Transverse colon (tissue), 4 donors: Measurements from ENCODE around the gene CTSF. TPM values are rescaled to one million over a fixed set of nuclear protein-coding genes. Genes with fewer than 3 reads are reported as not detected.

Source experiments
- DNase-seq: peaks from one replicate; pipeline ENCODE4 v3.0.0-alpha.2; 2019
- H3K27ac ChIP-seq, 4 donors: fragments of 200-600 bp; sonication (generic); 2 replicates each; pipeline ENCODE4 v1.5.1; 2016 to 2018; ENCODE audit warnings: inconsistent platforms in 4 of 4
- H3K27me3 ChIP-seq: fragments of 200-600 bp; sonication (generic); 2 replicates; pipeline ENCODE4 v1.5.1; 2017; ENCODE audit warnings: inconsistent platforms
- H3K36me3 ChIP-seq, 4 donors: fragments of 200-600 bp; sonication (generic); 2 replicates each; pipeline ENCODE4 v1.5.1; 2017 to 2019; ENCODE audit warnings: inconsistent platforms in 4 of 4
- H3K4me1 ChIP-seq, 4 donors: fragments of 200-600 bp; sonication (generic); 2 replicates each; pipeline ENCODE4 v1.5.1; 2017 to 2020; ENCODE audit warnings: inconsistent platforms in 4 of 4
- H3K4me3 ChIP-seq, 4 donors: fragments of 200-600 bp; sonication (generic); 1 replicate in 1 of 4; 2 replicates in 3 of 4; pipeline versions ENCODE4 v1.5.1 to v1.6.1; 2017 to 2019; ENCODE audit warnings: inconsistent platforms in 4 of 4
- H3K9me3 ChIP-seq, 2 donors: fragments of 200-600 bp; sonication (generic); 2 replicates each; pipeline ENCODE4 v1.5.1; 2017 to 2019; ENCODE audit warnings: inconsistent platforms in 2 of 2
- CTCF ChIP-seq, 5 experiments: fragments of 200-600 bp in 3 of 5; fragments of 450-650 bp in 2 of 5; sonication (generic) in 3 of 5; IDR thresholded peaks; 1 replicate in 2 of 5; 2 replicates in 3 of 5; pipeline ENCODE4 v1.5.1; 2016 to 2017; ENCODE audit warnings: antibody characterized with exemption in 5 of 5, inconsistent platforms in 3 of 5, mild to moderate bottlenecking in 2 of 5, moderate library complexity in 1 of 5
- EP300 ChIP-seq: sonication (generic); formaldehyde crosslinking; IDR thresholded peaks from one replicate; pipeline ENCODE4 v1.6.1; 2017; ENCODE audit warnings: antibody characterized with exemption, low read depth
- POLR2A ChIP-seq: fragments of 450-650 bp; IDR thresholded peaks from one replicate; pipeline ENCODE4 v1.6.1; 2016; ENCODE audit warnings: antibody characterized with exemption, mild to moderate bottlenecking, moderate library complexity
- POLR2AphosphoS5 ChIP-seq, 3 donors: sonication (generic); formaldehyde crosslinking; IDR thresholded peaks; one replicate each; pipeline ENCODE4 v1.6.1; 2016; ENCODE audit warnings: antibody characterized with exemption in 3 of 3
- WGBS, 2 donors: methylation state at CpG; one replicate each; pipeline ENCODE4 v1.1.5; 2018; ENCODE audit warnings: low coverage in 1 of 2; 5-methylcytosine and 5-hydroxymethylcytosine counted together
- in situ Hi-C, 4 donors: fragments of 200-750 bp; cut with MboI; loops; one replicate each; pipeline versions ENCODE4 v1.15.0 to v1.15.1; 2017; ENCODE audit warnings: low sequenced_read_pairs in 3 of 4, low pct_ligation_motif_present in 1 of 4, low pct_unique_long_range_greater_than_20kb in 1 of 4
- intact Hi-C: fragments of 100-400 bp; cut with DNase I; formaldehyde crosslinking; loops from one replicate; pipeline ENCODE4 v1.15.1; 2023; ENCODE audit warnings: low total_unique reads
- total RNA-seq, 4 donors: library from RNA; depleted of rRNA; stranded (reverse); fragments of >200 nt; gene quantifications; one replicate each; pipeline ENCODE4 v1.1.0, GENCODE V29; 2016

Gene CTSF
- 10 to 100 TPM; 23.5 to 80.6 (median 39.0) TPM for total RNA-seq

GRCh38 chr11:66568124-66568916 is at the start of gene CTSF:
Gene CTSF (minus strand): TSS chr11:66568606. CDS start chr11:66568486, 120 bp downstream.
- WGBS, 2 donors, result 20% methylated on average over 38 of the region's 77 CpGs; no CpG with 5 or more reads in 1 of the 2 donors
- Histone ChIP-seq H3K9me3 (no peaks in the 10 kb centered on the region), H3K36me3 (no peaks in the 10 kb centered on the region), H3K4me3 (peak within 1 kb of the TSS; percentile 55 to 72 (median 59)), H3K27ac (peak within 1 kb of the TSS in 3 of 4 donors; percentile 28 to 72 (median 53)), H3K27me3 (peaks cover 17% of the 10 kb centered on the region), H3K4me1 (peaks cover 5 to 18% (median 13%) of the 10 kb centered on the region in 4 donors)
- intact Hi-C loops, result no loop called here
- peak; percentile 85 for DNase-seq
- in situ Hi-C loops, result loop anchor here in 2 of 4 donors (10.0 to 25.0 kb wide), 2 partner anchors 164 to 269 kb away; partner anchors contain the start of gene RCE1 (in 1 of the 2)
- TF ChIP-seq CTCF (IDR thresholded peaks at IDR 0.05) (no peak), POLR2AphosphoS5 (IDR thresholded peaks at IDR 0.05) (peak in 1 of 3 donors; percentile 29)

GRCh38 chr11:66617155-66617834 is 48.9 kb upstream of the CTSF start:
- Histone ChIP-seq H3K27ac (peak overlapping the region; percentile 92 to 98 (median 98)), H3K27me3 (no peaks in the 10 kb centered on the region), H3K36me3 (peaks cover 0 to under 1% (median 0%) of the 10 kb centered on the region in 4 donors), H3K4me1 (peaks cover 30 to 54% (median 47%) of the 10 kb centered on the region in 4 donors), H3K9me3 (no peaks in the 10 kb centered on the region), H3K4me3 (peak overlapping the region; percentile 51 to 88 (median 82))
- TF ChIP-seq POLR2AphosphoS5 (IDR thresholded peaks at IDR 0.05), result peak in 2 of 3 donors; percentile 27 to 66
- TF ChIP-seq CTCF (IDR thresholded peaks at IDR 0.05), result no peak
- in situ Hi-C loops (no loop called here), intact Hi-C loops (no loop called here)
- WGBS, 2 donors, result 0% methylated on average over 6 to 32 of the region's 38 CpGs
- DNase-seq, result no peak

GRCh38 chr11:66616379-66617154 is 48.2 kb upstream of the CTSF start, which contains the start of gene RBM14:
Gene RBM14 (plus strand): TSS chr11:66616630. CDS start chr11:66616721, 91 bp downstream.
- Histone ChIP-seq H3K36me3 (no peaks in the 10 kb centered on the region), H3K27me3 (no peaks in the 10 kb centered on the region), H3K4me3 (peak within 1 kb of the TSS; percentile 51 to 88 (median 82)), H3K27ac (peak within 1 kb of the TSS; percentile 92 to 98 (median 98)), H3K9me3 (no peaks in the 10 kb centered on the region), H3K4me1 (peaks cover 26 to 48% (median 43%) of the 10 kb centered on the region in 4 donors)
- no peak for TF ChIP-seq CTCF (IDR thresholded peaks at IDR 0.05)
- TF ChIP-seq POLR2A, result peak; percentile 100
- TF ChIP-seq EP300, result no peak
- TF ChIP-seq POLR2AphosphoS5 (IDR thresholded peaks at IDR 0.05), result peak; percentile 99 to 100 (median 100)
- intact Hi-C loops (loop anchor here (1.0 kb wide), 1 partner anchor 62 kb away; no protein-coding TSS in a partner anchor), in situ Hi-C loops (no loop called here)
- DNase-seq, result peak; percentile 99
- WGBS, 2 donors, result 0 to 2% methylated on average over 11 to 53 of the region's 90 CpGs
